Neuron (in vitro differentiated cells): Measurements from ENCODE around the gene ZSWIM6.

Experiments
- H2AFZ ChIP-seq: one replicate; pipeline ENCODE4 v1.6.1; 2013; ENCODE audit warnings: low read depth, mild to moderate bottlenecking, inconsistent platforms, low read length, moderate library complexity
- H3K27me3 ChIP-seq: one replicate; pipeline ENCODE4 v1.6.1; 2013; ENCODE audit warnings: low read length; ENCODE audit not compliant: insufficient read depth
- H3K36me3 ChIP-seq: one replicate; pipeline ENCODE4 v1.6.1; 2013; ENCODE audit warnings: low read length; ENCODE audit not compliant: insufficient read depth
- H3K4me1 ChIP-seq: one replicate; pipeline ENCODE4 v1.6.1; 2013; ENCODE audit warnings: low read length; ENCODE audit not compliant: insufficient read depth
- H3K4me3 ChIP-seq: 2 replicates; pipeline ENCODE4 v1.5.1; 2013; ENCODE audit warnings: mild to moderate bottlenecking, low read length, moderate library complexity
- H3K9me3 ChIP-seq: one replicate; pipeline ENCODE4 v1.6.1; 2013; ENCODE audit warnings: low read length

The ZSWIM6 gene

GRCh38 chr5:61330341-61330844, 1.7 kb upstream of the ZSWIM6 start:
- Histone ChIP-seq H3K4me3 (peak overlapping the region; percentile 92), H3K27me3 (no peaks in the 10 kb centered on the region), H3K9me3 (no peaks in the 10 kb centered on the region), H3K4me1 (peaks cover 23% of the 10 kb centered on the region), H3K36me3 (no peaks in the 10 kb centered on the region), H2AFZ (no peak overlapping the region)

DNA sequence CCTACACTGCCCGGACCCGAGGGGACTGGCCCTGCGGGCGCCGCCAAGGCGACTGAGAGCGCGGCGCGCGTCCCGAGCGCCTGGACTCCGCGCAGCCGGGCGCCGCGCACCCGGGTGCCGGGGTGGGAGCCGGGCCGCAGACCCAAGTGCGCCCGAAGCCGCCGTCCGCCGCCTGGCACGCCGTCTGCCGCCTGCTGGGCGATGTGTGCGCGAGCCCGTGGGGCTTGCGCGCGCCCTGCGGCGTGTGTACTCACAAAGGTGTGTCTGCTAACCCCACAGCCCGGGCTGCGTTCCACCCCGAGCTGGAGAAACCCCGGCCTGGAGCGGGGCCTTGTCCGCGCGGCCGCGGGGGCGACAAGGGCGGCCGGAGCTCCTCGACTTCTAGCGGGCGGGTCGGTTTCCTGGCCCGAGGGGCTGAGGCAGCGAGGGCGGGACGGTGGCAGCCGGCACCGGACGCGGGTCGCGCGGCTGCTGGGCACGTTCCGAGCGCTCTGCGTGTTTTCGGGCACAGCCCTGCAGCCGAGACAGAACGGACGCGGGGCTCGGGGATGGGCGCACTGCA, 1.1 kb upstream of the ZSWIM6 start:
- Histone ChIP-seq H3K27me3 (no peaks in the 10 kb centered on the region), H2AFZ (peak overlapping the region; percentile 60), H3K36me3 (no peaks in the 10 kb centered on the region), H3K9me3 (no peaks in the 10 kb centered on the region), H3K4me1 (peaks cover 28% of the 10 kb centered on the region), H3K4me3 (peak overlapping the region; percentile 92)

GRCh38 chr5:61332358-61332749, 296 bp downstream of the ZSWIM6 start:
- Histone ChIP-seq H3K4me1 (peaks cover 30% of the 10 kb centered on the region), H3K36me3 (peaks cover 10% of the 10 kb centered on the region), H3K4me3 (peak overlapping the region; percentile 90), H3K27me3 (no peaks in the 10 kb centered on the region), H3K9me3 (peaks cover 6% of the 10 kb centered on the region), H2AFZ (no peak overlapping the region)

- Histone ChIP-seq H3K4me1 (peaks cover 30% of the 10 kb centered on the region), H3K36me3 (peaks cover 15% of the 10 kb centered on the region), H3K27me3 (no peaks in the 10 kb centered on the region), H2AFZ (no peak overlapping the region), H3K9me3 (peaks cover 6% of the 10 kb centered on the region), H3K4me3 (peak overlapping the region; percentile 87)
Observed at GRCh38 chr5:61332851-61333320, 828 bp downstream of the ZSWIM6 start.

DNA sequence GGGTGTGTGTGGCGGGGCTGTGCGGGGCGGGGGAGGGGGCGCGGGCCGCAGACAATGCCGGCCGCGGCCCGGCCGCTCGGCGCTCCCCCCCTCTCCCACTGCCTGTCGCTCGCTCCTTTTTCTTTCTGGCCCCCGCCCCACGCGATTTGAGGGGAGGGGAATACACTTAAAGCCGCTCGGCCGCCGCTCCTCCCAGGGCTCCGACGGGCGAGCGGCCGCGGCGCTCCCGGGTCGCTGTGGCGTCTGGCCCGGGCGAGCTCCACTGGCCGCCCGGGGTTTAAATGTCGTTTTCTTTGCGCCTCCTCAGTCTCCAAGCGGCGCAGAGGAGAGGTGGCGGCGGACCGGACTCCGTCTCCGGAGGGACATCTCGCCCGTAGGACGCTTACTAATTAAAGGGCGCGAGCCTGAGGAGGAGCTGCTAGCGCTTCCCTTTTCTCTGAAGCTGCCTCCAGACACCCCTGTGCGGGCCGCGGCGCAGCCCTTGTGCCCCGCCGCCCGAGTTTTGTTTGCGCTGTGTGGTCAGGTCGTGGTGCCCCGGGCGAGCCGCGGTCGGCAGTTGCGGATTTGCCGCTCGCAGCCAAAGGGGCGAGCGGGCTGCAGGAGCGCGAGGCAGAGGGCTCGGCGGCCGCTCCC, 1.4 kb downstream of the ZSWIM6 start:
- H3K4me1 ChIP-seq, result peaks cover 30% of the 10 kb centered on the region
- H3K27me3 ChIP-seq, result no peaks in the 10 kb centered on the region
- no peak overlapping the region for H2AFZ ChIP-seq
- peaks cover 15% of the 10 kb centered on the region for H3K36me3 ChIP-seq
- H3K9me3 ChIP-seq, result peaks cover 6% of the 10 kb centered on the region
- peak overlapping the region; percentile 87 for H3K4me3 ChIP-seq

DNA sequence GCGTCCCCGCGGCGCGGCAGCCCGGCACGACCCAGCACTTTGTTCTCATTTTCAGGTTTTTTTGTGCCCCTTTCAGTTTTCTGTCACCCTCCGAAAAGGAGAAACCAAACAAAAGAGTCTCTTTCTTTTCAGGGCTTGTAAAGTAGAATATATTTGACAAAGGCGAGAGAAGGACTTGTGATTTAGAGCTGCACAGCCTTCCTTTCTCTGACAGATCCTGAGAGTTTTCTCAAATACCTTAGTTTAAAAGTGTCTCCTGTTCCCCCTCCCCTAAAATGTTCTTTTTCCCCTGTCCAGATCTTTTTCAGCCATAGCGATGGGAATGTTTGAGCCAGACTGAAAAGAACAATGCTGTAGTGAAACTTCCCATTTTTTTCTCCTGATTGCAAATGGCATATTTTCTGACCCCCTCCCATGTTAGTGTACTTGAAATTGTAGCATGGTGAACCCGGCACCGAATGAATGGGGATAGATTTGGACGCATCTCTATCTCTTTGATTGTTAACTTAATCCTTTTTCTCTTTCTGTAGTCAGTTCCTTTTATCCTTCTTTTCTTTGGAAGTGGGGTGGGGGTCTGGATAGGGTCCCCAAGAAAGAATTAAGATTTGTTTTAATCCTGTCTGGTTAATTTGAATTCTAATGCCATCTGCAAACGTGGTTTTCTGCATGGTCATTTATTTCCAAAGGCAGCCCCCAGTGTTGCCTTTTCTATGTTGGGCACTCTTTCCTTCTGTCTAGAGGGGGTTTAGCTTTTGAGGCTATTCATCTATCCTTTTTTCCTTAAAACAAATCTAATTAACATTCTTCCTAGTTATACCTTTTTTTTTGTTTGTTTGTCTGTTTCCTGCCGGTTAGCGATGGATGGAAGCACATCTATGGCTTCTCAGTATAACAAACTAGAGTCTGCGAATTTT, 2.2 kb downstream of the ZSWIM6 start:
- H3K36me3 ChIP-seq, result peaks cover 15% of the 10 kb centered on the region
- H3K4me3 ChIP-seq, result peak overlapping the region; percentile 87
- H2AFZ ChIP-seq, result no peak overlapping the region
- peaks cover 6% of the 10 kb centered on the region for H3K9me3 ChIP-seq
- H3K27me3 ChIP-seq, result no peaks in the 10 kb centered on the region
- peaks cover 23% of the 10 kb centered on the region for H3K4me1 ChIP-seq

- Histone ChIP-seq H3K4me1 (peaks cover 19% of the 10 kb centered on the region), H3K36me3 (peaks cover 15% of the 10 kb centered on the region), H3K4me3 (peak overlapping the region; percentile 87)
Observed at GRCh38 chr5:61334868-61335615, 3.0 kb downstream of the ZSWIM6 start.

DNA sequence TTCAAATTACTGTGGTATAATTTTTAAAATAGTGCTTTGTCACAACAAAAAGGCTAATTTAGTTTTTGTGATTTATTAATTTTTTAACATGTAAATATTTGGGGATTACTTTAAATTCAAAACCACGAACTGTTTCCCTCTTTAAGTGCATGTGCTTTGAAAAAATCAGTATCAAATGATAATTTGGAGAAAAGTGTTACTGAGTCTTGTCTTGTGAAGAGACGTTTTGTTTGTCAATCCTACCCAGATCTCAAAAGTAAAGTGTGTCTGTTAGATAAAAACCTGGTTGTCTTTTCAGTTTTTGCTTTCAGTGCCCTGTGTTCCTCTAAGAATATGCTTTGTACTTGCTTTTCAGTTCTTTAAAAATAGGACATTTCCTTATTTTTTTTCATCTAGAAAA, 7.7 kb downstream of the ZSWIM6 start:
- H3K4me3 ChIP-seq, result no peak overlapping the region
- peaks cover 22% of the 10 kb centered on the region for H3K36me3 ChIP-seq
- H2AFZ ChIP-seq, result no peak overlapping the region
- peaks cover 18% of the 10 kb centered on the region for H3K4me1 ChIP-seq
- peaks cover 7% of the 10 kb centered on the region for H3K9me3 ChIP-seq
- no peaks in the 10 kb centered on the region for H3K27me3 ChIP-seq

More at GRCh38 chr5:61334868-61335615, 3.0 kb downstream of the ZSWIM6 start:
- Histone ChIP-seq H3K27me3 (no peaks in the 10 kb centered on the region), H2AFZ (no peak overlapping the region), H3K9me3 (peaks cover 6% of the 10 kb centered on the region)

- H3K9me3 ChIP-seq, result peaks cover 7% of the 10 kb centered on the region
Observed at GRCh38 chr5:61340775-61341361, 8.8 kb downstream of the ZSWIM6 start.

GRCh38 chr5:61342071-61342501, 10.0 kb downstream of the ZSWIM6 start:
- peaks cover 5% of the 10 kb centered on the region for H3K4me1 ChIP-seq
- H3K36me3 ChIP-seq, result peaks cover 16% of the 10 kb centered on the region
- no peak overlapping the region for H2AFZ ChIP-seq
- H3K4me3 ChIP-seq, result no peak overlapping the region
- H3K27me3 ChIP-seq, result no peaks in the 10 kb centered on the region
- H3K9me3 ChIP-seq, result peaks cover 4% of the 10 kb centered on the region

More at GRCh38 chr5:61340775-61341361, 8.8 kb downstream of the ZSWIM6 start:
- no peaks in the 10 kb centered on the region for H3K27me3 ChIP-seq
- H2AFZ ChIP-seq, result no peak overlapping the region
- peaks cover 22% of the 10 kb centered on the region for H3K36me3 ChIP-seq
- no peak overlapping the region for H3K4me3 ChIP-seq
- peaks cover 7% of the 10 kb centered on the region for H3K4me1 ChIP-seq

- peaks cover 1% of the 10 kb centered on the region for H3K9me3 ChIP-seq
- no peak overlapping the region for H3K4me3 ChIP-seq
- peaks cover 12% of the 10 kb centered on the region for H3K36me3 ChIP-seq
Observed at GRCh38 chr5:61344187-61344944, 12.3 kb downstream of the ZSWIM6 start.

More at GRCh38 chr5:61344187-61344944, 12.3 kb downstream of the ZSWIM6 start:
- Histone ChIP-seq H3K27me3 (no peaks in the 10 kb centered on the region), H3K4me1 (peaks cover 7% of the 10 kb centered on the region), H2AFZ (no peak overlapping the region)
